ENCODE measurements around the gene CKB. TPM values are rescaled to one million over a fixed set of nuclear protein-coding genes. Genes with fewer than 3 reads are reported as not detected.

The CKB gene
- polyA plus RNA-seq, 2 of the 4 experiments (the other 2 are of a cell fraction), result 52.3 to 79.8 TPM

DNA sequence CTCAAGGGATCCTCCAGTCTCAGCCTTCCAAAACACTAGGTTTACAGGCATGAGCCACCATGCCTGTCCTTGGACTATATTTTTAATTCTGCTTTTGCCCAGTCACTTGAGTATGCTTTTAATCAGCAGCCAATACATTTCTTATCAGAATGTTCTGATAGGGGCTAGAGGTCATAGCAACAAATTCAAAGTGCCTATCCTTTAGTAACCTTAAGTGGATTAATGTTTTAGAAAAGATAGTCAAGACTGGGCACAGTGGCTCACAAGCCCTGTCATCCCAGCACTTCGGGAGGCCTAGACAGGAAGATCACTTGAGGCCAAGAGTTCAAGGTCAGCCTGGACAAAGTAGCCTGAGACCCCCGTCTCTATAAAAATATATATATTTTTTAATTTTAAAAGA is 37.1 kb downstream of the CKB start:
- FAIRE-seq (no peak), ATAC-seq (no peak), DNase-seq (ENCODE audit: low read depth in 1 of 2, low spot score in 1 of 2) (no peak)
- Histone ChIP-seq H3K4me1 (peaks cover 10% of the 10 kb centered on the region; the same call in 2 of the 3 replicates), H3K27ac (no peak overlapping the region), H3K4me3 (no peak overlapping the region), H3K9me3 (no peaks in the 10 kb centered on the region), H3K4me2 (no peak overlapping the region)
- CTCF ChIA-PET, result interaction anchor here (6.5 kb wide), 1 partner anchor 14 kb away, joined by 45 read pairs; no protein-coding TSS in a partner anchor
- POLR2A ChIA-PET, result no interaction called here
- no peak for TF ChIP-seq JUN (IDR thresholded peaks at IDR 0.05)
- TF ChIP-seq FOSL2 (IDR thresholded peaks at IDR 0.05), result no peak
- TF ChIP-seq FOSL2 (CRISPR knock-in tag; IDR thresholded peaks at IDR 0.05), result no peak
- no peak for TF ChIP-seq EP300 (IDR thresholded peaks at IDR 0.05)
- TF ChIP-seq RNF2 (IDR thresholded peaks at IDR 0.05; ENCODE audit: borderline replicate concordance, low read depth), result no peak
- no peak for TF ChIP-seq PHF8 (IDR thresholded peaks at IDR 0.05; ENCODE audit: borderline replicate concordance, low read depth)
- no peak for TF ChIP-seq SREBF2 (IDR thresholded peaks at IDR 0.05)
- no peak for TF ChIP-seq TFCP2L1 (CRISPR knock-in tag; IDR thresholded peaks at IDR 0.05)
- TF ChIP-seq, protein P1, sequence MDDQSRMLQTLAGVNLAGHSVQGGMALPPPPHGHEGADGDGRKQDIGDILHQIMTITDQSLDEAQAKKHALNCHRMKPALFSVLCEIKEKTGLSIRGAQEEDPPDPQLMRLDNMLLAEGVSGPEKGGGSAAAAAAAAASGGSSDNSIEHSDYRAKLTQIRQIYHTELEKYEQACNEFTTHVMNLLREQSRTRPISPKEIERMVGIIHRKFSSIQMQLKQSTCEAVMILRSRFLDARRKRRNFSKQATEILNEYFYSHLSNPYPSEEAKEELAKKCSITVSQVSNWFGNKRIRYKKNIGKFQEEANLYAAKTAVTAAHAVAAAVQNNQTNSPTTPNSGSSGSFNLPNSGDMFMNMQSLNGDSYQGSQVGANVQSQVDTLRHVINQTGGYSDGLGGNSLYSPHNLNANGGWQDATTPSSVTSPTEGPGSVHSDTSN (IDR thresholded peaks at IDR 0.05), result no peak
- no peak for TF ChIP-seq BHLHE40 (IDR thresholded peaks at IDR 0.05; ENCODE audit: low read depth, low read length)
- TF ChIP-seq NR3C1 (IDR thresholded peaks at IDR 0.05), result no peak
- no peak for TF ChIP-seq POLR2AphosphoS2 (conservative IDR thresholded peaks at IDR 0.05; ENCODE audit: low read length)
- TF ChIP-seq, protein P2, sequence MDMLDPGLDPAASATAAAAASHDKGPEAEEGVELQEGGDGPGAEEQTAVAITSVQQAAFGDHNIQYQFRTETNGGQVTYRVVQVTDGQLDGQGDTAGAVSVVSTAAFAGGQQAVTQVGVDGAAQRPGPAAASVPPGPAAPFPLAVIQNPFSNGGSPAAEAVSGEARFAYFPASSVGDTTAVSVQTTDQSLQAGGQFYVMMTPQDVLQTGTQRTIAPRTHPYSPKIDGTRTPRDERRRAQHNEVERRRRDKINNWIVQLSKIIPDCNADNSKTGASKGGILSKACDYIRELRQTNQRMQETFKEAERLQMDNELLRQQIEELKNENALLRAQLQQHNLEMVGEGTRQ (IDR thresholded peaks at IDR 0.05), result no peak
- no peak for TF ChIP-seq CEBPB (IDR thresholded peaks at IDR 0.05)
- TF ChIP-seq MAZ (IDR thresholded peaks at IDR 0.05; ENCODE audit: borderline replicate concordance, low read depth, low read length), result no peak
- TF ChIP-seq HOXB5 (CRISPR knock-in tag; IDR thresholded peaks at IDR 0.05), result no peak
- 92% methylated on average over 2 of the region's 2 CpGs for WGBS (ENCODE audit: missing lambda C conversion rate)

DNA sequence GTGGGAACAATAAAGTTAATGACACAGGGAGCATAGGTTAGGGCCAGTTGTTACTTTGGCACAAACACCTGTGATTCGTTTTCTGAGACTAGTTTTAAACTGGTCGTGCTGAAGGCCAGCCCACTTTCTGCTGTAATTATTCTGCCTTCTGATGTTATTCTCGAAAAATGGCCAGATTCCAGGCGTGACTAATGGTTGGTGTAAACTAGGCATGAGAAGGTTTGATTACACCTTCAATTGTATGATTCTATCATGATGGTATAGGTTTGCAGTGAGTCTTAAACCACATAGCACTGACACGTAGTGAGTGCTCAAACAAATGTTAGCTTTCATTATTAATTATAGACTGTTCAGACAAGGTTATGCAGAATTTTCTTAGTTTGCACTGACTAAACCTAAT is 39.0 kb downstream of the CKB start:
- Histone ChIP-seq H3K4me1 (peaks cover 10% of the 10 kb centered on the region; the same call in 2 of the 3 replicates), H3K4me3 (no peak overlapping the region), H3K9me3 (no peaks in the 10 kb centered on the region), H3K4me2 (no peak overlapping the region), H3K27ac (no peak overlapping the region)
- DNase-seq (ENCODE audit: low read depth in 1 of 2, low spot score in 1 of 2), result no peak
- TF ChIP-seq FOSL2 (IDR thresholded peaks at IDR 0.05) (no peak), FOSL2 (CRISPR knock-in tag; IDR thresholded peaks at IDR 0.05) (no peak), HDAC2 (IDR thresholded peaks at IDR 0.05) (no peak), NR3C1 (IDR thresholded peaks at IDR 0.05) (no peak), CBX8 (IDR thresholded peaks at IDR 0.05) (no peak), CHD4 (IDR thresholded peaks at IDR 0.05; ENCODE audit: borderline replicate concordance) (no peak), KDM1A (IDR thresholded peaks at IDR 0.05; ENCODE audit: low read depth) (no peak), JUN (IDR thresholded peaks at IDR 0.05) (no peak), RCOR1 (IDR thresholded peaks at IDR 0.05; ENCODE audit: low read depth, low read length) (no peak), FOSB (CRISPR knock-in tag; IDR thresholded peaks at IDR 0.05) (no peak), ZSCAN20 (CRISPR knock-in tag; IDR thresholded peaks at IDR 0.05) (no peak), RARB (CRISPR knock-in tag; IDR thresholded peaks at IDR 0.05) (no peak), PHF8 (IDR thresholded peaks at IDR 0.05; ENCODE audit: borderline replicate concordance, low read depth) (no peak)
- TF ChIP-seq, protein P2 (IDR thresholded peaks at IDR 0.05), result no peak
- FAIRE-seq, result no peak
- ChIA-PET CTCF (interaction anchor here (1.0 to 1.7 kb wide), 2 partner anchors 12 to 24 kb away, joined by 3 to 4 read pairs; no protein-coding TSS in a partner anchor), POLR2A (no interaction called here)
- 59% methylated on average over 5 of the region's 5 CpGs for WGBS (ENCODE audit: missing lambda C conversion rate)
- no peak for ATAC-seq

Data from A549 (cell line).